HG02885 (cell line): ENCODE data around the gene GJC2.
"Not testable (repeated sequence)": the region's sequence is repeated elsewhere in the genome, so short reads cannot be mapped to it uniquely, and the experiment has no call there.

ENCODE experiments used
- ATAC-seq: cut with Tn5 transposase; IDR thresholded peaks from one replicate; pipeline ENCODE4 v1.9.1; 2021; ENCODE audit warnings: mild to moderate bottlenecking; ENCODE audit not compliant: unreplicated experiment, poor library complexity

The GJC2 gene

GRCh38 chr1:228149406-228150119 lies at the start of gene GJC2:
Gene GJC2 (plus strand): TSS chr1:228149930. CDS start chr1:228157759, 7,829 bp downstream.
- no peak for ATAC-seq

- ATAC-seq, result no peak
Measured at GRCh38 chr1:228100822-228101613, 48.7 kb upstream of the GJC2 start.

GRCh38 chr1:228101614-228101993 lies 48.1 kb upstream of the GJC2 start:
- ATAC-seq, result no peak

GRCh38 chr1:228101994-228102790 lies 47.5 kb upstream of the GJC2 start:
- ATAC-seq, result peak; percentile 30

GRCh38 chr1:228102791-228103620 lies 46.7 kb upstream of the GJC2 start, which contains the start of gene C1orf35:
Gene C1orf35 (minus strand): TSS chr1:228103325. CDS start chr1:228103227, 98 bp downstream.
- ATAC-seq, result peak; percentile 77

GRCh38 chr1:228104526-228105269 lies 45.0 kb upstream of the GJC2 start:
- ATAC-seq, result no peak

GRCh38 chr1:228105270-228105995 lies 44.3 kb upstream of the GJC2 start:
- no peak for ATAC-seq

GRCh38 chr1:228105996-228106799 lies 43.5 kb upstream of the GJC2 start:
- no peak for ATAC-seq

GRCh38 chr1:228106800-228107054 lies 43.0 kb upstream of the GJC2 start:
- ATAC-seq, result no peak

GRCh38 chr1:228107636-228108035 lies 42.1 kb upstream of the GJC2 start:
- ATAC-seq, result no peak

- no peak for ATAC-seq
Measured at GRCh38 chr1:228108055-228108690, 41.6 kb upstream of the GJC2 start.

- ATAC-seq, result no peak
Measured at GRCh38 chr1:228108742-228109072, 41.0 kb upstream of the GJC2 start.

- ATAC-seq, result peak; percentile 89
Measured at GRCh38 chr1:228109073-228109961, 40.4 kb upstream of the GJC2 start, which contains the start of gene MRPL55. Gene MRPL55 (minus strand): TSS chr1:228109299. CDS start chr1:228108260, 1,039 bp downstream.

- ATAC-seq, result no peak
Measured at GRCh38 chr1:228109962-228110488, 39.7 kb upstream of the GJC2 start.

- no peak for ATAC-seq
Measured at GRCh38 chr1:228110556-228110955, 39.2 kb upstream of the GJC2 start.

- not testable (repeated sequence) for ATAC-seq
Measured at GRCh38 chr1:228111315-228111714, 38.4 kb upstream of the GJC2 start.
